Measurements from ENCODE around the gene ANXA10.

DNA sequence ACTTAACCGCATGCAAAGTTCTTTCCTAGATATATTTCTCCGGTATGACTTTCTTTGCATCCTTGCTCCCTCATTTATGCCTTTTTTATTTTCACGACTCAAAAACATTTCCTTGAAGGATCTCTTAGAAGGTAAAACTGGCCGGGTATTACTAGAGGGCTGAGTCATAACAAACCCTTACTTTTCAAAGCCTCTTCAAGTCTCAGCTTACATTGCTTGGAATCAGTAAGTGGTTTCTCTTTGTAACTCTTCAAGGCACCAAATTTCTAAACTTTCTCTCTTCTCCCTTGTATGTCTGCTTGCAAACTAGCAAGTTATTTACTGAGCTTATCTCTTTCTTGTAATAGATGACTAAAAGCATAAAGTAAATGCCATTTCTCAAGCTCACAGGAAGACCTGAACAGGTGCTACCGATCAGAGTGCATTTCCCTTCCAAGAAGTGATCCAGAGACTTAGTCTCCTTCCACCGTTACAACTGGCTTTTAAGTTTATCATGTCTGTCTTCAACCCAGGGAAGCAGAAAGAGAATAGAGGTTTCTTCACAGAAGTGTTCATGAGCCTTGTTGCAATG lies 75.5 kb downstream of the ANXA10 start:
- TF ChIP-seq, protein P1, sequence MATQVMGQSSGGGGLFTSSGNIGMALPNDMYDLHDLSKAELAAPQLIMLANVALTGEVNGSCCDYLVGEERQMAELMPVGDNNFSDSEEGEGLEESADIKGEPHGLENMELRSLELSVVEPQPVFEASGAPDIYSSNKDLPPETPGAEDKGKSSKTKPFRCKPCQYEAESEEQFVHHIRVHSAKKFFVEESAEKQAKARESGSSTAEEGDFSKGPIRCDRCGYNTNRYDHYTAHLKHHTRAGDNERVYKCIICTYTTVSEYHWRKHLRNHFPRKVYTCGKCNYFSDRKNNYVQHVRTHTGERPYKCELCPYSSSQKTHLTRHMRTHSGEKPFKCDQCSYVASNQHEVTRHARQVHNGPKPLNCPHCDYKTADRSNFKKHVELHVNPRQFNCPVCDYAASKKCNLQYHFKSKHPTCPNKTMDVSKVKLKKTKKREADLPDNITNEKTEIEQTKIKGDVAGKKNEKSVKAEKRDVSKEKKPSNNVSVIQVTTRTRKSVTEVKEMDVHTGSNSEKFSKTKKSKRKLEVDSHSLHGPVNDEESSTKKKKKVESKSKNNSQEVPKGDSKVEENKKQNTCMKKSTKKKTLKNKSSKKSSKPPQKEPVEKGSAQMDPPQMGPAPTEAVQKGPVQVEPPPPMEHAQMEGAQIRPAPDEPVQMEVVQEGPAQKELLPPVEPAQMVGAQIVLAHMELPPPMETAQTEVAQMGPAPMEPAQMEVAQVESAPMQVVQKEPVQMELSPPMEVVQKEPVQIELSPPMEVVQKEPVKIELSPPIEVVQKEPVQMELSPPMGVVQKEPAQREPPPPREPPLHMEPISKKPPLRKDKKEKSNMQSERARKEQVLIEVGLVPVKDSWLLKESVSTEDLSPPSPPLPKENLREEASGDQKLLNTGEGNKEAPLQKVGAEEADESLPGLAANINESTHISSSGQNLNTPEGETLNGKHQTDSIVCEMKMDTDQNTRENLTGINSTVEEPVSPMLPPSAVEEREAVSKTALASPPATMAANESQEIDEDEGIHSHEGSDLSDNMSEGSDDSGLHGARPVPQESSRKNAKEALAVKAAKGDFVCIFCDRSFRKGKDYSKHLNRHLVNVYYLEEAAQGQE (IDR thresholded peaks at IDR 0.05; ENCODE audit: insufficient read depth in 1 of 2, low read depth in 2 of 2, low read length in 2 of 2): no peak
- no peak for TF ChIP-seq POLR2AphosphoS5 (IDR thresholded peaks at IDR 0.05; ENCODE audit: low read depth, low read length)
- no peak for TF ChIP-seq TAF1 (IDR thresholded peaks at IDR 0.05; ENCODE audit: borderline replicate concordance, insufficient read depth, low read length)
- no peak for TF ChIP-seq SIN3A (IDR thresholded peaks at IDR 0.05; ENCODE audit: borderline replicate concordance, insufficient read depth, low read length)

Measured in PFSK-1 (cell line).